ENCODE results near the gene LMO3.

DNA sequence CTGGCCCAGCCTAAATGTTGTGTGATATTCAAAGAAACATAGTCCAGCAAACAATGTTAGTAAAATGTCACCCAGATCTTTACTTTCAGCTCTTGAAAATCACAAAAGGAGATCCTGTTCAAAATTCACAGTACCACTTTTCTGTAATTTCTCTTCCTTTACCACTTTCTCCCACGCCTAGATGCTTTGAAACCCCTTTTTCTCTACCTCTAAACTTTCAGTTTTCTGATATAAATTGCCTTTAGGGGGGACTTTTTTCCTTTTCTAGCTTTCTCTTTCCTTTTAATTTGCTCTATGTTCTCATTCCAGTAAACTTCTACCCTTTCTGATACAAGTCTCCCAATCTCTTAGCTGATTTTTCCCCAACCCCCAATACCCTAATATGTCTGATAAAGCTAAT, 101.8 kb downstream of the LMO3 start:
- TF ChIP-seq, protein P1, sequence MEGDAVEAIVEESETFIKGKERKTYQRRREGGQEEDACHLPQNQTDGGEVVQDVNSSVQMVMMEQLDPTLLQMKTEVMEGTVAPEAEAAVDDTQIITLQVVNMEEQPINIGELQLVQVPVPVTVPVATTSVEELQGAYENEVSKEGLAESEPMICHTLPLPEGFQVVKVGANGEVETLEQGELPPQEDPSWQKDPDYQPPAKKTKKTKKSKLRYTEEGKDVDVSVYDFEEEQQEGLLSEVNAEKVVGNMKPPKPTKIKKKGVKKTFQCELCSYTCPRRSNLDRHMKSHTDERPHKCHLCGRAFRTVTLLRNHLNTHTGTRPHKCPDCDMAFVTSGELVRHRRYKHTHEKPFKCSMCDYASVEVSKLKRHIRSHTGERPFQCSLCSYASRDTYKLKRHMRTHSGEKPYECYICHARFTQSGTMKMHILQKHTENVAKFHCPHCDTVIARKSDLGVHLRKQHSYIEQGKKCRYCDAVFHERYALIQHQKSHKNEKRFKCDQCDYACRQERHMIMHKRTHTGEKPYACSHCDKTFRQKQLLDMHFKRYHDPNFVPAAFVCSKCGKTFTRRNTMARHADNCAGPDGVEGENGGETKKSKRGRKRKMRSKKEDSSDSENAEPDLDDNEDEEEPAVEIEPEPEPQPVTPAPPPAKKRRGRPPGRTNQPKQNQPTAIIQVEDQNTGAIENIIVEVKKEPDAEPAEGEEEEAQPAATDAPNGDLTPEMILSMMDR (IDR thresholded peaks at IDR 0.05) = no peak
- no peak for TF ChIP-seq POLR2A (IDR thresholded peaks at IDR 0.05)
